BE2C (cell line): ENCODE measurements around the gene CD72.

Experiments
- DNase-seq: peaks from one replicate; pipeline ENCODE4 v3.0.0-alpha.2; 2020
- H3K27me3 ChIP-seq: fragments of 250-450 bp; sonication (Bioruptor Pico); 2 replicates; pipeline ENCODE4 v1.5.1; 2020; ENCODE audit warnings: mild to moderate bottlenecking
- H3K36me3 ChIP-seq: fragments of 250-450 bp; sonication (Bioruptor Pico); 2 replicates; pipeline ENCODE4 v1.5.1; 2020; ENCODE audit warnings: mild to moderate bottlenecking
- H3K4me1 ChIP-seq: fragments of 250-450 bp; sonication (Bioruptor Pico); 2 replicates; pipeline ENCODE4 v1.5.1; 2020
- H3K4me3 ChIP-seq: 2 replicates; pipeline ENCODE4 v1.5.1; 2011; ENCODE audit warnings: low read depth, low read length
- H3K9me3 ChIP-seq: fragments of 250-450 bp; sonication (Bioruptor Pico); 2 replicates; pipeline ENCODE4 v1.5.1; 2020
- TF ChIP-seq, protein P1 (sequence below): IDR thresholded peaks from 2 replicates; pipeline ENCODE4 v1.5.1; 2012; ENCODE audit warnings: mild to moderate bottlenecking, low read depth, low read length

CD72 gene

DNA sequence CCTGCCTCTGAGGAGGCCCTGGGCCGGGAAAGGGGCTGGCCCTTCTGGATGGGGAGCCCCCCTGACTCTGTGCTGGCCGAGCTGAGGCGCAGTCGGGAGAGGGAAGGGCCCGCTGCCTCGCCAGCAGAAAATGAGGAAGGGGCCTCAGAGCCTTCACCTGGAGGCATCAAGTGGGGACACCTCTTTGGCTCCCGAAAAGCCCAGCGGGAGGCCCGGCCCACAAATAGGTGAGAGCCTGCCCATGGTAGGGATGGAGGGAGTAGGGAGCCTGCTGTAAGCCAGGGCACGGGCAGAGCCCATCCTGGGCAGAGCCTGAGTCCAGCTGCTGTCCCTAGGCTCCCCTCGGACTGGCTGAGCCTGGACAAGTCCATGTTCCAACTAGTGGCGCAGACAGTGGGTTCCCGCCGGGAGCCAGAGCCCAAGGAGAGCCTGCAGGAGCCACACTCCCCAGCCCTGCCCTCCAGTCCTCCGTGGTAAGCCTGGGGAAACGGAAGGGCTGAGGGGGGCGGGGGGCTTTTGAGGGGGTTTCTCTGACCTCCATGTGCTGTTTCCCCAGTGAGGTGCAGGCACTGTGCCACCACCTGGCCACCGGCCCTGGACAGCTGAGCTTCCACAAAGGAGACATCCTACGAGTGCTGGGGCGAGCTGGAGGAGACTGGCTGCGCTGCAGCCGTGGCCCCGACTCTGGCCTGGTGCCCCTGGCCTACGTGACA, 57.4 kb downstream of the CD72 start:
- TF ChIP-seq, protein P1, sequence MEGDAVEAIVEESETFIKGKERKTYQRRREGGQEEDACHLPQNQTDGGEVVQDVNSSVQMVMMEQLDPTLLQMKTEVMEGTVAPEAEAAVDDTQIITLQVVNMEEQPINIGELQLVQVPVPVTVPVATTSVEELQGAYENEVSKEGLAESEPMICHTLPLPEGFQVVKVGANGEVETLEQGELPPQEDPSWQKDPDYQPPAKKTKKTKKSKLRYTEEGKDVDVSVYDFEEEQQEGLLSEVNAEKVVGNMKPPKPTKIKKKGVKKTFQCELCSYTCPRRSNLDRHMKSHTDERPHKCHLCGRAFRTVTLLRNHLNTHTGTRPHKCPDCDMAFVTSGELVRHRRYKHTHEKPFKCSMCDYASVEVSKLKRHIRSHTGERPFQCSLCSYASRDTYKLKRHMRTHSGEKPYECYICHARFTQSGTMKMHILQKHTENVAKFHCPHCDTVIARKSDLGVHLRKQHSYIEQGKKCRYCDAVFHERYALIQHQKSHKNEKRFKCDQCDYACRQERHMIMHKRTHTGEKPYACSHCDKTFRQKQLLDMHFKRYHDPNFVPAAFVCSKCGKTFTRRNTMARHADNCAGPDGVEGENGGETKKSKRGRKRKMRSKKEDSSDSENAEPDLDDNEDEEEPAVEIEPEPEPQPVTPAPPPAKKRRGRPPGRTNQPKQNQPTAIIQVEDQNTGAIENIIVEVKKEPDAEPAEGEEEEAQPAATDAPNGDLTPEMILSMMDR: no peak
- Histone ChIP-seq H3K4me3 (no peak overlapping the region), H3K4me1 (no peaks in the 10 kb centered on the region), H3K9me3 (no peaks in the 10 kb centered on the region), H3K36me3 (peaks cover 2% of the 10 kb centered on the region), H3K27me3 (no peaks in the 10 kb centered on the region)
- DNase-seq: no peak
